ENCODE measurements around the gene CSAG3. TPM values are rescaled to one million over a fixed set of nuclear protein-coding genes. Genes with fewer than 3 reads are reported as not detected.
"Not testable (repeated sequence)": the region's sequence is repeated elsewhere in the genome, so short reads cannot be mapped to it uniquely, and the experiment has no call there.

Gene CSAG3
- total and polyA plus RNA-seq, 3 donors from 2014 or later = 1.9 to 6.0 (median 6.0) TPM

DNA sequence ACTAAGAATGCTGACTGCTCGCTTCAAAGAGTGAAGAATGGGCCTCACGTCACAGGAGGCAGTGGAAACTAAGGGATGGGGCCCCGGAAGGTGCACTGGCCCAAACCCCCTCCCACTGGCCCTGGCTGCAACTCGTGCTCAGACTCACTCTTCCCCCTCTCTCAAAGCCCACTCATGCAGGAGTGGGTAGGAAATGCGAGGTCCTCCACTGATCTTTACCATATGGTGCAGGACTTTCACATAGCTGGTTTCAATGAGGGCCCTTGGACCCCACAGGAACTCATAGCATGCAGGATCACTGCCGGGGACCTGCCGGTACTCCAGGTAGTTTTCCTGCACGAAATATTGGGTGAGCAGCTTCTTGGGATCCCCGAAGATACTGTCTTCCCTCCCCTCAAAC, 7.5 kb downstream of the CSAG3 start:
- intact Hi-C loops (cut with DNase I; ENCODE audit: low total_unique reads); H3K27ac ChIP-seq; DNase-seq; H3K9me3 ChIP-seq; H3K4me1 ChIP-seq; H3K4me3 ChIP-seq; H3K36me3 ChIP-seq (ENCODE audit: low read depth, missing control alignments); H3K27me3 ChIP-seq: not testable (repeated sequence)
- WGBS, 2 donors = 76 to 83% methylated on average over 2 to 5 of the region's 9 CpGs

DNA sequence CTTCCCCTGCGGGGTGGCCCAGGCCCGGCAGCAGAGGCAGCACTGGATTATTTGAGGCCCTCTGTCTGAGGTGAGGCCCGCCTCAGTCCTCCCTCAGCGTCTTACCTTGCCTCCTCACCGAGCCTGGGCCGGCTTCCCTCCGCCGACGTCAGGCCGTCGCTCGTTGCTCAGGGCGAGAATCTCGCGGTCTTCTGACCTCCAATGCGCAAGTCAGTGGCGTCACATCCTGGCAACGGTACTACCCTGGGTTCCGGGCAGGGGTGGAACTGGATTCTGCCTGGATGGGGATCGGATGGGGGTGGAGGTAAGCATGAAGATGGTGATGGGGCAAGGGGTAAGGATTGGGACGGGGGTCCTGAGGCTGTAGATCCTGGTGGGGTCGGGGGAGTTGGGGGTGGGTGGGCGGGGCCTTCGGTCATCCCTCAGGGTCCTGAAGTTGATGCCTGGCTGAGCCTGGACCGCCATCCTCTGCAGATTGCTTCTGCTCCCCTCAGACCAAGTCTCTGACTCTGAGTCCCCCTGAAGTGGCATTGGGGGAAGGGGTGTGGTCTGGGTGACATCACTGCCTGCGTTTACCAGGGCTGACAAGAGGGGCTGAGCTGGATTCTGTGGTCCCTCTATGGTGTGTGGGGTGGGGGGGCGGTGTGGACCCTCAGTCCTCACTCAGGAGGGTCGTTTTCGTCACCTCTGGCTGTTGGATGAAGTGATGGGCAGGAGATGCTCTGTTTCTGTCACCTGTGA, 10.7 kb downstream of the CSAG3 start, which contains the start of gene MAGEA6:
TSS of gene MAGEA6 (minus strand) at position 141 of the 741 bp plus-strand sequence. CDS start 2,039 bp downstream, outside the sequence.
- DNase-seq; H3K27me3 ChIP-seq; H3K27ac ChIP-seq; H3K36me3 ChIP-seq (ENCODE audit: low read depth, missing control alignments); H3K4me3 ChIP-seq; intact Hi-C loops (cut with DNase I; ENCODE audit: low total_unique reads); H3K4me1 ChIP-seq; H3K9me3 ChIP-seq: not testable (repeated sequence)
- WGBS, 2 donors = no CpG with 5 or more reads among the region's 29 CpGs

DNA sequence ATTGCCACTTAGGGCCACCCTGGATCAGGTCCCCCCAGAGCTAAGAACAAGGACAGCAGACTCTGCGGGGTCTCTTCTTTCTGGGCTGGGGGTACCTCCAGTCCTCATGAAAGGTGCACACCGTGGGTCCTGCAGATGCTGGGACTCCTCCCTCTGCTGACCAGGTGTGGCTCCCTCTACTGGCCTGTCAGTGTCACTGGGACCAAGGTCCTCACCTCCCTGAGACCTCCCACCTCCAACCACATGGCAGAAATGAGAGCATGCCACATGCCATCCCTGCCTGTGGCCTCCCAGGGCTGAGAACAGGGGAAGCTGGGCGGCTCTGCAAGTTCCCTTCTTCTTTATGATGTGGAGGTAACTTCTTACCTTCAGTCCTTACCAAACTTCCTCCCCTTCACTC, 28.0 kb downstream of the CSAG3 start:
- H3K9me3 ChIP-seq; H3K4me1 ChIP-seq; DNase-seq; intact Hi-C loops (cut with DNase I; ENCODE audit: low total_unique reads); H3K27ac ChIP-seq; H3K27me3 ChIP-seq; H3K4me3 ChIP-seq; H3K36me3 ChIP-seq (ENCODE audit: low read depth, missing control alignments): not testable (repeated sequence)
- no CpG with 5 or more reads among the region's 3 CpGs for WGBS, 2 donors

DNA sequence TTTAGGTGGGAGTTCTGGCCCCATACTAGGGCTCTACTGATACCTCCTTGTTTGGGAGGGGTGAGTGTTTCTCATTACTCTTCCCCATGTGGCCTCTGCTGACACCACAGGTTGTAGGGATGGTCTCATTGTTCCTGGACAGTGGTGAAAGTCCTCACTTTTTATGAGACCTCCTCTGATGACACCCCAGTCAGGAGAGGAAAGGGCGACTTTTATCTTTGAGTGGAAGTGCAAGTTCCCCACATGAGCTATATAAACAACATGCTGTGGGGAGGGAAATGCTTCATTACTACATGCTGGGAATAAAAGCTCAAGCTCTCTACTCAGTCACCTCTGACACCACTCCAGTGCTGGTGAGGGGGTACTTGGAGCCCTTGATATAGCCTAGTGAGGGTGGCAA, 39.9 kb downstream of the CSAG3 start:
- Histone ChIP-seq H3K27me3 (no peaks in the 10 kb centered on the region), H3K9me3 (no peaks in the 10 kb centered on the region), H3K36me3 (ENCODE audit: low read depth, missing control alignments) (no peaks in the 10 kb centered on the region), H3K4me3 (no peak overlapping the region), H3K27ac (no peak overlapping the region), H3K4me1 (no peaks in the 10 kb centered on the region)
- 88% methylated on average over 1 of the region's 1 CpG; no CpG with 5 or more reads in 1 of the 2 donors for WGBS, 2 donors
- no peak for DNase-seq
- TF ChIP-seq POLR2A (IDR thresholded peaks at IDR 0.05) = no peak
- TF ChIP-seq, protein P1, sequence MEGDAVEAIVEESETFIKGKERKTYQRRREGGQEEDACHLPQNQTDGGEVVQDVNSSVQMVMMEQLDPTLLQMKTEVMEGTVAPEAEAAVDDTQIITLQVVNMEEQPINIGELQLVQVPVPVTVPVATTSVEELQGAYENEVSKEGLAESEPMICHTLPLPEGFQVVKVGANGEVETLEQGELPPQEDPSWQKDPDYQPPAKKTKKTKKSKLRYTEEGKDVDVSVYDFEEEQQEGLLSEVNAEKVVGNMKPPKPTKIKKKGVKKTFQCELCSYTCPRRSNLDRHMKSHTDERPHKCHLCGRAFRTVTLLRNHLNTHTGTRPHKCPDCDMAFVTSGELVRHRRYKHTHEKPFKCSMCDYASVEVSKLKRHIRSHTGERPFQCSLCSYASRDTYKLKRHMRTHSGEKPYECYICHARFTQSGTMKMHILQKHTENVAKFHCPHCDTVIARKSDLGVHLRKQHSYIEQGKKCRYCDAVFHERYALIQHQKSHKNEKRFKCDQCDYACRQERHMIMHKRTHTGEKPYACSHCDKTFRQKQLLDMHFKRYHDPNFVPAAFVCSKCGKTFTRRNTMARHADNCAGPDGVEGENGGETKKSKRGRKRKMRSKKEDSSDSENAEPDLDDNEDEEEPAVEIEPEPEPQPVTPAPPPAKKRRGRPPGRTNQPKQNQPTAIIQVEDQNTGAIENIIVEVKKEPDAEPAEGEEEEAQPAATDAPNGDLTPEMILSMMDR (IDR thresholded peaks at IDR 0.05) = no peak
- intact Hi-C loops (cut with DNase I; ENCODE audit: low total_unique reads) = no loop called here

DNA sequence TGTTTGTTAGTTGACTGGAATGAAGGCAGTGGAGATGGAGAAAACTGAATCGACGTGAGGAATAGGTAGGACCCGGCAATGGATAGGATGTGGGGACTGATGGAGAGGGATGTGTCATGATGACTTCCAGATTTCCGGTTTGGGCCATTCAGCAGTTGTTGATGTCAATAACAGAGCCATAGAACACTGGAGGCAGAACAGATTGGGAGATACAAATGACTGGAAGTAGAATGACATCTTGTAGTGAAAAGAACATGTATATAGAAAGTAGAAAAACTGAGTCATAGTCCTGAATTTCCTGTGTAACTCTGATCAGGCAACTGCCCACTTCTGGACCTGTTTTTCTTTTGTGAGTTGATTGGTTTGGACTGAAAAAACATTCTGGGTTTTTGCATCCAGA, 47.0 kb downstream of the CSAG3 start:
- Histone ChIP-seq H3K27ac (no peak overlapping the region), H3K27me3 (no peaks in the 10 kb centered on the region), H3K9me3 (no peaks in the 10 kb centered on the region), H3K4me1 (no peaks in the 10 kb centered on the region), H3K36me3 (ENCODE audit: low read depth, missing control alignments) (no peaks in the 10 kb centered on the region), H3K4me3 (no peak overlapping the region)
- DNase-seq = no peak
- no peak for TF ChIP-seq POLR2A (IDR thresholded peaks at IDR 0.05)
- TF ChIP-seq, protein P1 (IDR thresholded peaks at IDR 0.05) = no peak
- intact Hi-C loops (cut with DNase I; ENCODE audit: low total_unique reads) = no loop called here
- 87 to 90% methylated on average over 4 of the region's 4 CpGs for WGBS, 2 donors

Other genes with a start within 250 kb of the CSAG3 start
- 1 to 10 TPM; 3.5 to 9.6 TPM for gene GABRQ, start 121.3 kb upstream of the CSAG3 start, total RNA-seq
- 2.4 TPM for gene GABRQ, start 121.3 kb upstream of the CSAG3 start, polyA plus RNA-seq (ENCODE audit: insufficient read depth, low read depth, low replicate concordance)
- gene MAGEA3, start 60.4 kb upstream of the CSAG3 start, total RNA-seq = 10 to 100 TPM; 16.0 to 16.3 TPM
- 16.1 TPM for gene MAGEA3, start 60.4 kb upstream of the CSAG3 start, polyA plus RNA-seq (ENCODE audit: insufficient read depth, low read depth, low replicate concordance)
- under 1 TPM in 1 of 2 donors, not detected in 1; 0.50 TPM for gene CSAG2, start 49.9 kb upstream of the CSAG3 start, total RNA-seq
- not detected for gene CSAG2, start 49.9 kb upstream of the CSAG3 start, polyA plus RNA-seq (ENCODE audit: insufficient read depth, low read depth, low replicate concordance)
- 1 to 10 TPM; 2.1 to 8.6 TPM for gene MAGEA2B, start 44.6 kb upstream of the CSAG3 start, total RNA-seq
- gene MAGEA2B, start 44.6 kb upstream of the CSAG3 start, polyA plus RNA-seq (ENCODE audit: insufficient read depth, low read depth, low replicate concordance) = 4.9 TPM
- gene CSAG1, start 25.5 kb upstream of the CSAG3 start, total RNA-seq = under 1 TPM in 1 of 2 donors, not detected in 1; 0.50 TPM
- gene CSAG1, start 25.5 kb upstream of the CSAG3 start, polyA plus RNA-seq (ENCODE audit: insufficient read depth, low read depth, low replicate concordance) = 3.3 TPM
- 10 to 100 TPM in 1 of 2 donors, 1 to 10 TPM in 1; 8.9 to 11.4 TPM for gene MAGEA12, start 25.5 kb upstream of the CSAG3 start, total RNA-seq
- 5.6 TPM for gene MAGEA12, start 25.5 kb upstream of the CSAG3 start, polyA plus RNA-seq (ENCODE audit: insufficient read depth, low read depth, low replicate concordance)
- gene MAGEA2, start 5.4 kb upstream of the CSAG3 start, total RNA-seq = 1 to 10 TPM; 6.1 to 9.2 TPM
- 6.2 TPM for gene MAGEA2, start 5.4 kb upstream of the CSAG3 start, polyA plus RNA-seq (ENCODE audit: insufficient read depth, low read depth, low replicate concordance)
- gene MAGEA6, start 10.5 kb downstream of the CSAG3 start, total RNA-seq = 10 to 100 TPM; 11.0 to 11.3 TPM
- gene MAGEA6, start 10.5 kb downstream of the CSAG3 start, polyA plus RNA-seq (ENCODE audit: insufficient read depth, low read depth, low replicate concordance) = 13.4 TPM
- 10 to 100 TPM; 27.0 to 32.4 TPM for gene CETN2, start 71.5 kb downstream of the CSAG3 start, total RNA-seq
- gene CETN2, start 71.5 kb downstream of the CSAG3 start, polyA plus RNA-seq (ENCODE audit: insufficient read depth, low read depth, low replicate concordance) = 43.8 TPM
- gene NSDHL, start 71.8 kb downstream of the CSAG3 start, total RNA-seq = 10 to 100 TPM; 14.6 to 17.9 TPM
- 20.0 TPM for gene NSDHL, start 71.8 kb downstream of the CSAG3 start, polyA plus RNA-seq (ENCODE audit: insufficient read depth, low read depth, low replicate concordance)
- 1 to 10 TPM; 5.9 to 6.9 TPM for gene ZNF185, start 138.8 kb downstream of the CSAG3 start, total RNA-seq
- 11.1 TPM for gene ZNF185, start 138.8 kb downstream of the CSAG3 start, polyA plus RNA-seq (ENCODE audit: insufficient read depth, low read depth, low replicate concordance)
- gene PNMA5, start 234.9 kb downstream of the CSAG3 start, total RNA-seq = 10 to 100 TPM; 13.0 to 13.9 TPM
- gene PNMA5, start 234.9 kb downstream of the CSAG3 start, polyA plus RNA-seq (ENCODE audit: insufficient read depth, low read depth, low replicate concordance) = 15.8 TPM